Loucy (cell line): ENCODE measurements around the gene FAM167B.

Experiments used
- EZH2phosphoT487 ChIP-seq: fragments of 200-600 bp; IDR thresholded peaks from 2 replicates; pipeline ENCODE4 v1.6.1; 2018; ENCODE audit warnings: antibody characterized with exemption, mild to moderate bottlenecking, moderate library complexity, borderline replicate concordance
- TF ChIP-seq, protein P1 (sequence below): fragments of 200-600 bp; sonication (generic); conservative IDR thresholded peaks from 2 replicates; pipeline ENCODE4 v1.5.1; 2014; ENCODE audit warnings: mild to moderate bottlenecking, antibody characterized with exemption, low read length

DNA sequence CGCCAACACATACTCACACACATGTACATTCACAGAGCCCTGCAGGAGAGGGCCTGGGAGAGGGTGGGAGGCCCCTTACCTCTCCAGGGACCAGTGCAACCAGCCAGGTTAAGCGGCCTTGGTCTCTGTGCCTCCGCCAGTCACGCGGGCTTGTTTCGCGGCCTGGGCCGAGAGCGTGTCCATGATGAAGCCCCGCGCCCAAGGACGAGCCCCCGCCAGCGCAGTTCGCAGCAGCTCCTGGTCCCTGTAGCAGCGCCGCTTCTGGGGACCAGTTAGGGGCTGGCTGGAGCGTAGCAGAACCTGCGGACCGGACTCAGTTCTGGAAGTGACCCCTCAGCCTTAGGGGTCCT is 7.3 kb upstream of the FAM167B start:
- TF ChIP-seq, protein P1, sequence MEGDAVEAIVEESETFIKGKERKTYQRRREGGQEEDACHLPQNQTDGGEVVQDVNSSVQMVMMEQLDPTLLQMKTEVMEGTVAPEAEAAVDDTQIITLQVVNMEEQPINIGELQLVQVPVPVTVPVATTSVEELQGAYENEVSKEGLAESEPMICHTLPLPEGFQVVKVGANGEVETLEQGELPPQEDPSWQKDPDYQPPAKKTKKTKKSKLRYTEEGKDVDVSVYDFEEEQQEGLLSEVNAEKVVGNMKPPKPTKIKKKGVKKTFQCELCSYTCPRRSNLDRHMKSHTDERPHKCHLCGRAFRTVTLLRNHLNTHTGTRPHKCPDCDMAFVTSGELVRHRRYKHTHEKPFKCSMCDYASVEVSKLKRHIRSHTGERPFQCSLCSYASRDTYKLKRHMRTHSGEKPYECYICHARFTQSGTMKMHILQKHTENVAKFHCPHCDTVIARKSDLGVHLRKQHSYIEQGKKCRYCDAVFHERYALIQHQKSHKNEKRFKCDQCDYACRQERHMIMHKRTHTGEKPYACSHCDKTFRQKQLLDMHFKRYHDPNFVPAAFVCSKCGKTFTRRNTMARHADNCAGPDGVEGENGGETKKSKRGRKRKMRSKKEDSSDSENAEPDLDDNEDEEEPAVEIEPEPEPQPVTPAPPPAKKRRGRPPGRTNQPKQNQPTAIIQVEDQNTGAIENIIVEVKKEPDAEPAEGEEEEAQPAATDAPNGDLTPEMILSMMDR = no peak
- no peak for TF ChIP-seq EZH2phosphoT487
